GM23248 (cell line): Measurements from ENCODE around the gene ZBTB2.

Experiments used
- EZH2 ChIP-seq: fragments of 200-600 bp; sonication (generic); IDR thresholded peaks from 2 replicates; pipeline ENCODE4 v1.6.1; 2018; ENCODE audit warnings: antibody characterized with exemption, mild to moderate bottlenecking; ENCODE audit not compliant: insufficient read depth, poor library complexity, severe bottlenecking
- EZH2phosphoT487 ChIP-seq: fragments of 200-600 bp; sonication (generic); IDR thresholded peaks from 2 replicates; pipeline ENCODE4 v1.6.1; 2018; ENCODE audit warnings: antibody characterized with exemption, moderate library complexity, mild to moderate bottlenecking, low read depth; ENCODE audit not compliant: insufficient read depth

DNA sequence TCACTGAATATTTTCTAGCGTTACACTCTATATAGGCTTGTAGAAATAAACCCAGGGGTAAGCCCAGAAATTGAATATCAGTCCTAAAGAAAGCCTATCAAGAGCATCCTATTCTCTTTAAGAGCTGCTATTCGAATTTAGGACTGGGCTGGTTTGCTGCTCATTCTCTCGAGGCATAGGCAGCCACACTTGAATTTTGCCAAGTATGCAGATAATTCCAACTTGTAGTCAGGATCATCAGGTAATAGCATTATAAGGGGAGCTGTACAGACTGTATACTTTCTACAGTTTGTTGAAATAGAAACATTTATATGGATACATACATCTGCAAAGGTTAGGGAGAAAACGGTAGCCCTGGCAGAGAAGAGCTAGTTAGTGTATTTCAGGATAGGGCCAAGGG is 2.1 kb upstream of the ZBTB2 start:
- TF ChIP-seq EZH2phosphoT487 (no peak), EZH2 (no peak)
